Effector memory CD4-positive, alpha-beta T cell (primary cell): ENCODE measurements around the gene TSHZ2.
"Not testable (repeated sequence)": the region's sequence is repeated elsewhere in the genome, so short reads cannot be mapped to it uniquely, and the experiment has no call there.

Source experiments
- DNase-seq, 3 donors: peaks; one replicate each; pipeline ENCODE4 v3.0.0-alpha.2; 2020
- H3K27ac ChIP-seq: 2 replicates; pipeline ENCODE4 v1.7.0; 2013; ENCODE audit warnings: mild to moderate bottlenecking, low read length, moderate library complexity; ENCODE audit not compliant: insufficient read depth, poor library complexity, severe bottlenecking
- H3K27me3 ChIP-seq: replicated peaks from 2 replicates; pipeline ENCODE4 v1.7.0; 2013; ENCODE audit warnings: mild to moderate bottlenecking, low read length; ENCODE audit not compliant: insufficient read depth, control insufficient read depth, poor library complexity, severe bottlenecking
- H3K36me3 ChIP-seq: 2 replicates; pipeline ENCODE4 v1.7.0; 2013; ENCODE audit warnings: mild to moderate bottlenecking, low read length, moderate library complexity; ENCODE audit not compliant: control insufficient read depth, insufficient read depth
- H3K4me1 ChIP-seq: 2 replicates; pipeline ENCODE4 v1.7.0; 2013; ENCODE audit warnings: low read length, mild to moderate bottlenecking; ENCODE audit not compliant: control insufficient read depth, insufficient read depth, poor library complexity, severe bottlenecking
- H3K4me3 ChIP-seq: 2 replicates; pipeline ENCODE4 v1.7.0; 2013; ENCODE audit warnings: low read length, low read depth, mild to moderate bottlenecking; ENCODE audit not compliant: insufficient read depth, poor library complexity, severe bottlenecking
- H3K9me3 ChIP-seq: 2 replicates; pipeline ENCODE4 v1.7.0; 2013; ENCODE audit warnings: mild to moderate bottlenecking, low read length, moderate library complexity; ENCODE audit not compliant: control insufficient read depth

The TSHZ2 gene

GRCh38 chr20:53533500-53533899, 561.3 kb downstream of the TSHZ2 start:
- Histone ChIP-seq H3K36me3 (no peaks in the 10 kb centered on the region), H3K27me3 (no peaks in the 10 kb centered on the region), H3K4me3 (no peak overlapping the region), H3K4me1 (no peaks in the 10 kb centered on the region), H3K9me3 (no peaks in the 10 kb centered on the region), H3K27ac (no peak overlapping the region)
- no peak for DNase-seq

GRCh38 chr20:53534037-53534436, 561.9 kb downstream of the TSHZ2 start:
- Histone ChIP-seq H3K9me3 (no peaks in the 10 kb centered on the region), H3K27me3 (no peaks in the 10 kb centered on the region), H3K36me3 (no peaks in the 10 kb centered on the region), H3K4me1 (no peaks in the 10 kb centered on the region), H3K4me3 (no peak overlapping the region), H3K27ac (no peak overlapping the region)
- DNase-seq: no peak

GRCh38 chr20:53535878-53536277, 563.7 kb downstream of the TSHZ2 start:
- no peak overlapping the region for H3K4me3 ChIP-seq

GRCh38 chr20:53536382-53536781, 564.2 kb downstream of the TSHZ2 start:
- H3K27ac ChIP-seq: not testable (repeated sequence)

More at GRCh38 chr20:53535878-53536277, 563.7 kb downstream of the TSHZ2 start:
- Histone ChIP-seq H3K36me3 (no peaks in the 10 kb centered on the region), H3K4me1 (no peaks in the 10 kb centered on the region), H3K27me3 (no peaks in the 10 kb centered on the region), H3K27ac (no peak overlapping the region), H3K9me3 (no peaks in the 10 kb centered on the region)
- no peak for DNase-seq

GRCh38 chr20:53539516-53539915, 567.4 kb downstream of the TSHZ2 start:
- no peak for DNase-seq
- Histone ChIP-seq H3K9me3 (no peaks in the 10 kb centered on the region), H3K27ac (no peak overlapping the region), H3K36me3 (no peaks in the 10 kb centered on the region), H3K4me3 (no peak overlapping the region), H3K4me1 (no peaks in the 10 kb centered on the region), H3K27me3 (no peaks in the 10 kb centered on the region)

More at GRCh38 chr20:53536382-53536781, 564.2 kb downstream of the TSHZ2 start:
- not testable (repeated sequence) for H3K27me3 ChIP-seq, H3K36me3 ChIP-seq, DNase-seq, H3K4me3 ChIP-seq, H3K9me3 ChIP-seq, H3K4me1 ChIP-seq
